ENCODE measurements around the gene PCA3.
"Not testable (repeated sequence)": the region's sequence is repeated elsewhere in the genome, so short reads cannot be mapped to it uniquely, and the experiment has no call there.

Gene PCA3

DNA sequence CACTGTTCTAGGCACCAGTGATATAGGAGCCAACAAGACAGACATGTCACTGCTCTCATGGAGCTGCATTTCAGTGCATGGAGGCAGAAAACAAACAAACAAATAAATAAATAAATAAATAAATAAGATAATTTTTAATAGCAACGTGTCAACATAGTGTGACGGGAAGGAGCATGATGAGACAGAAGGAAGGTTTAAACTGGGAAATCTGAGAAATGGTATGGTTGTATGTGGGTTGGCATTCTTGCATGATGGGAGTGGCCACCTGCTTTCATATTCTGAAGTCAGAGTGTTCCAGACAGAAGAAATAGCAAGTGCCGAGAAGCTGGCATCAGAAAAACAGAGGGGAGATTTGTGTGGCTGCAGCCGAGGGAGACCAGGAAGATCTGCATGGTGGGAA lies at the start of gene PCA3:
TSS of gene PCA3 (plus strand) at position 301 of the 400 bp plus-strand sequence.
- DNase-seq = no peak

DNA sequence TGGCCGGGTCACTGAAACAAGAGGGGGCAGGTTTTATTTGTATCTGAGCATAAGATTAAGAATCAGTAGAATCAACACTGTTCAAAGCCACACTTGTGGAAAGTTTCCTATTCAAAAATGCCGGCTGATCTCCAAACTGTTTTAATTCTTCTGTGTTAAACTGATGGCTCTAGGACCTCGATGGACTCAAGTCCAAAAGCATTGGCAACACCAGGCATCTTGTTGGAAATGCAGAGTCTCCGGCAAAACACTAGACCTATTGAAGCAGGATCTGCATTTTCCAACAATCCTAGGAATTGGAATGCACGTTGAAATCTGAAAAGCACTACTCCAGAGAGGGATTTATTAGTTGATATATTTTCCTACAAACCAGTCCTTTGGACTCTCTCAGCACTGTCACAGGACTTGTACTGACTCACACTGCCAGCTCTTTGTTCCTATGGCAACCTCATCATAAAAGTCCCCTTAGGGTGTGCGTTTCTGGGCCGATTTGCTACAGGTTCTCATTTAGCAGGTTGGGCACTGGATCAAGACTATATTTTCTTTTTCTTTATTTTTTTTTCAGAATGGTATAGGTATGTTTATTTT lies 48.1 kb upstream of the PCA3 start:
- DNase-seq = no peak

- no peak for DNase-seq
Observed at GRCh38 chr9:76717176-76717575, 47.1 kb upstream of the PCA3 start.

- no peak for DNase-seq
Observed at GRCh38 chr9:76717613-76718012, 46.6 kb upstream of the PCA3 start.

- no peak for DNase-seq
Observed at GRCh38 chr9:76718166-76718565, 46.1 kb upstream of the PCA3 start.

DNA sequence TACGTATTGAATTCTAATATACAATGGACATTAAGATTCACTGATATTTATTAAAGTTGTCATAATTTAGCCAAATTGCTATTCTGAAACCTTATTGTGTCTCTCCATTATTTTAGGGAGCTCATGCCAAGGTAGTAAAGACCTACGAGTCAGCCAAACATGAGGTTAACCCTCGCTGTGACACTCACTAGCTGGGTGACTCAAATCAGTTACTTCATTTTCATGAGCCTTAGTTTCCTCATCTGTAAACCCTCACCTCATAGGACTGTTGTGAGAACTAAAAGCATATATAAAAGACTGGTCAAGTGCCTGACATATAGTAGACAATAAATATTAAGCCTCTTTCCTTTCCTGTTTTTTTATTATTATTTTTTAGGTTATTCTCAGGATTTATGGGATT lies 44.0 kb upstream of the PCA3 start:
- no peak for DNase-seq

DNA sequence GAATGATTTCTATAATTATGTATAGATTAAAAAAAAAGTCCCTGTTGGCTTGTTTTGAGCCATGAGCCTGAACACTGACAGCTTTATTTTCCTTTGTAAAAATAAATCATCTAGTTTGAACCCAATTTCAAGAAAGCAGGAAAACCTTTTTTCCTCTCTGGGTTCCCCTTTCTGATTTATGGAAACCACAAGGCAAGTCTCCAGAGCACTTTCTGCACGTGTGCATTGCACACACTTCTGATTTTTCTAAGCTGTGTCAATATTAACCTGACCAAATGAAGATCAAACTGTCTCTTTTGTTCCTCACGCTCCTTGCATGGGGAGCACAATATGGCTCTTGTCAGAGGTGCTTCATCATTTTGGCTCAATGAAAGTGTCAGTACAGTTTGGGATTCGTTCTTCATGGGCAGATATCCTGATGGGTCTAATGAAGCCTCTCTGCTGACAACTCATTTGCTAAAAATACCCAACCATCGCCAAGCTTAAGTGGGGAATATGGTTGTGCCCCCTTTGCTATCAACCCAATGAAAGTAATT lies 39.2 kb upstream of the PCA3 start:
- DNase-seq = no peak

GRCh38 chr9:76725885-76726284 lies 38.4 kb upstream of the PCA3 start:
- DNase-seq = no peak

DNA sequence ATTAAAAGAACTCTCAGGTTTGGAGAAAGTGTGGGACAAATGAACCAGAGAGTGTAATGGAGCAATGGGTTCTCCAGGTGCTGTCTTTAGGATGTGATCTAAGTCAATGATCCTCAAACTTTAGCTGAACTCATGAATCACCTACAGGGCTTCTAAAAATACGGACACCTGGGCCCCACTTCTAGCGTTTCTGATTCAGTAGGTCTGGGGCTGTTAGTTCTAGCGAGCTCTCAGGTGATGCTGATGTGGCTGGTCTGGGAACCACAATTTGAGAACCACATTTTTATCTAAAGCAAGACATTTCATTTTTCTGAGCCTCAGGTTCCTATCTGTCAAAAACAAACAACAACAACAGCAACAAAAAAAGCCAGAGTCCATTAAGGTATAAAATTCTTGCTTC lies 35.1 kb upstream of the PCA3 start:
- no peak for DNase-seq

DNA sequence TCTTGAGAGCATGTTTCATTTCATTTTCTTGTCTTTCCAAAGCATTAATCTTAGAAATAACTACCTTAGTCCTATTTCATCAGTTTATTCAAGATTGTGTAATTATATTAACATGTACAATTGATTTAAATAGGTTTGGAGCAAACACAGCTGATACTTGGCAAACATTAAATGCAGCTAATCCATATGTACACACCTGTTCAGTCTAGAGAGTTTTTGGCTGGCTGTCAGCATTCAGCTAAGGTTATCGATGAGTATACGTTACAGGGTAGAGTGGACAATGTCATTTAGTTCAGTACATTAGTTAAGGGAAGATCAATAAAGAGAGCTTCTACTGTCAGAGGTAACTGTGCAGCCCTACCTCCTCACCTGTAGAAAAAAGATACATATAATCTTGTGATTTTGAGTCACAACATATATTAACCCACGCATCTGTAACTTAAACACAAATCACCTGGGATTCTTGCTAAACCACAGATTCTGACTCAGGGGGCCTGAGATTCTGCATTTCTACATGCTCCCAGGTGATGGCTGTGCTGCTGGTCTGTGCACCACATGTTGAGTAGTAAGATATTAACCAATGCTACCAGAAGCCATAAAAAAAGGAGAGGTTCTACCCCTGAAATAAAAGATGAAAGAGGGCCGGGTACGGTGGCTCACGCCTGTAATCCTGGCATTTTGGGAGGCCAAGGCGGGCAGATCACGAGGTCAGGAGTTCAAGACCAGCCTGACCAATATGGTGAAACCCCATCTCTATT lies 34.1 kb upstream of the PCA3 start:
- no peak for DNase-seq

- no peak for DNase-seq
Observed at GRCh38 chr9:76730801-76731200, 33.4 kb upstream of the PCA3 start.

DNA sequence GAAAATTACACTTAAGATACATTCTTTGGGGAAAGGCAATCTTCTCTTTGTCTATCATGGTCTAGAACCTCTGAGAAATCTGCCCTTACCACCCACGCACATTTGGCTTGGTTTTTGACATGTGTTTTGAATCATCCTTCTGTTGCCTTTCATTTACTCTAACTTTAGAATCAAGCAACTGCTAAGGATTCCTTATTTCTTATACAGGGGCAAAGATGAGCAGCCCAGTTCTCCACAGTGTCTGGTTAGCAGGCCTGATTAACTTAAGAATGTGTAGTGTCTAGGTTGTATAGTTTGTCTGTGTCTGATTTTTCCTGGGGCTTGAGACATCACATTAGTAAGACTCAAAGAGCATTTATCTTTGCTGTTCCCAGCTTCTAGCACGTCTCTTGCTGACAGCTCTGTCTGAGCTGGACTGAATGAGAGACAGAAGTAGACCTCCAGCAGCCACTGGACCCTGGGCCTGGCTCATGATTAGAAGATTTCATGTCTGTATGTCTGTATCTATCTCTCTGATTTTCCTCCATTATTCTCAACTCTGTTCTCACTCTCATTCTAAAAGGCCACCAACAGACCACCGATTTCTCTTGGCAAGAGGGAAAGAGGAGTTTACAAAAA lies 31.8 kb upstream of the PCA3 start:
- DNase-seq = no peak

DNA sequence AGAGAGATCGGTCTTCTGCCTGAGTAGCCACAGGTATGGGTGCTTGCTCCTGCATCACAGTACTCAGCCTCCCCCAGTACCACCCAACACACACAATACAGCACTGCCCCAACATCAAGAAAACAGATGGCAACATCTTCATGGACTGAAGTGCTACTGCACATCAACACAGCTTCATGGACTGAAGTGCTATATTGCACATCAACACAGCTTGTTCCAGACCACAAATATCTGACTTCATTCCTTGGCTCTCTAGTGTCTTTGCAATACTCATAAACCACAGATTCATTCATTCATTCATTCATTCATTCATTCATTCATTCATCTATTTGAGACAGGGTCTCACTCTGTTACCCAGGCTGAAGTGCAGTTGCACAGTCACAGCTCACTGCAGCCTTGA lies 31.1 kb upstream of the PCA3 start:
- no peak for DNase-seq

- no peak for DNase-seq
Observed at GRCh38 chr9:76734716-76735115, 29.5 kb upstream of the PCA3 start.

GRCh38 chr9:76737154-76737902 lies 26.9 kb upstream of the PCA3 start:
- no peak for DNase-seq

DNA sequence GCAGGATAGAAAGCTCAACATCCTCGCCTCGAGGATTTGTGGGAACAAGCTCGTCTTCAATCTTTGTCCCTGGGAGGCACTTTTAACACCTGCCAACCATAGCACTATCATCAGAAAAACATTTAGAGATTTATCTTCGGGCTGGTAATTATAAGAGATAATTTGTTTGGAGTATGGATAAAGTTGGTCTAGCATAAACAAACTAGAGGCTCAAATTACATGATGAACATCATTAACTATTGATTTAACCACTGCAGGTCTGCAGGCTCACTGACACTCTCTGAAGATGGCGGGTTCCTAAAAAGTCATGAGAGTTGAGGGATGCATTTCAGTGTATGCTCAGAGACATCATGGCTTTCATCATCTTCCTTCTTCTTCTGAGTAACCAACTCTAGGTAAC lies 25.8 kb upstream of the PCA3 start:
- DNase-seq = no peak

- no peak for DNase-seq
Observed at GRCh38 chr9:76741524-76741923, 22.7 kb upstream of the PCA3 start.

GRCh38 chr9:76742890-76743289 lies 21.3 kb upstream of the PCA3 start:
- DNase-seq = not testable (repeated sequence)

- DNase-seq = no peak
Observed at GRCh38 chr9:76743931-76744330, 20.3 kb upstream of the PCA3 start.

GRCh38 chr9:76744336-76744735 lies 19.9 kb upstream of the PCA3 start:
- DNase-seq = no peak

GRCh38 chr9:76751001-76751400 lies 13.2 kb upstream of the PCA3 start:
- DNase-seq = no peak

DNA sequence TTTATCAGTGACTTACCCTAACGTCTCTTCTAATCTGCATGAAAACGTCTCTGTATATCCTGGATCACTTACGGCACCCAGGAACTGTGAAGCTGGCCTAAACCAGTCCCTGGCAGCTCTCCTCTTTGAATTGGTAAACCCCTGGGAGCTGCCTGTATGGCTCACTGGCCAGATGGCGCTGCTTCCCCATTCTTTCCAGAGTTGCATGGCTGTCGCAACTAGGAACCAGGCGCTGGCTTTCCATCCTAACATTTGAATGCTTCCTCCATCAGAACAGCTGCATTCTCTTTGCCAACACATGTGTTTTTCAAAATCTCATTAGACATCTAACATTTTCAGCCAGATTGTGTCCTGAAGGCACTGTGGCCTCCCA lies 8.0 kb upstream of the PCA3 start:
- no peak for DNase-seq

- no peak for DNase-seq
Observed at GRCh38 chr9:76756941-76757673, 7.1 kb upstream of the PCA3 start.

All from activated CD4-positive, alpha-beta T cell treated with anti-CD3 and anti-CD28 coated beads, Interleukin-10, Interleukin-2, amounts not matched to agents 100 ng/mL and 50 ng/mL, durations not matched to agents 16 hours and 8 hours (primary cell).